NCI-H510A (cell line): ENCODE data around the gene BLMH.

Experiments used
- DNase-seq: peaks from one replicate; lab custom pipeline; 2025; lab: John Stamatoyannopoulos, UW

BLMH gene

DNA sequence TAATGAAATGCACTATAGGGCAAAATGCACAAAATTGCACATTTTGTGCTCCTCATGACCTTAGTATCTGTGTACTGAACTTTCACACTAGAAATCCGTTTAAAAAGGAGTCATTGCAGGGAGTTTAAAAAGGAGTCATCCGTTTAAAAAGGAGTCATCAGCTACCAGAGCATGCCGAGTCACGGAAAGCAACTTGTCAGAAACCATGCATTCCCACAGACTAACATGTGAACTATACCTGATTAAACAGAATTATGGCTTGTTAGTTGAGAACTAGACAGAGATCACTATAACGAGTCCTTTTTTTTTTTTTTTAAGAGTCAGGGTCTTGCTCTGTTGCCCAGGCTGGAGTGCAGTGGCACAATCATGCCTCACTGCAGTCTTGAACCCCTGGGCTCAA is 92.1 kb downstream of the BLMH start:
- DNase-seq, result no peak
